Uterine smooth muscle cell (primary cell): ENCODE data around the gene CCDC102A. TPM values are rescaled to one million over a fixed set of nuclear protein-coding genes. Genes with fewer than 3 reads are reported as not detected.

Experiments
- total RNA-seq: library from RNA; depleted of rRNA; stranded (reverse); fragments of >200 nt; gene quantifications from 2 replicates; pipeline ENCODE4 v1.2.3, GENCODE V29; 2014

The CCDC102A gene
- 12.4 and 27.4 TPM in 2 replicates for total RNA-seq

DNA sequence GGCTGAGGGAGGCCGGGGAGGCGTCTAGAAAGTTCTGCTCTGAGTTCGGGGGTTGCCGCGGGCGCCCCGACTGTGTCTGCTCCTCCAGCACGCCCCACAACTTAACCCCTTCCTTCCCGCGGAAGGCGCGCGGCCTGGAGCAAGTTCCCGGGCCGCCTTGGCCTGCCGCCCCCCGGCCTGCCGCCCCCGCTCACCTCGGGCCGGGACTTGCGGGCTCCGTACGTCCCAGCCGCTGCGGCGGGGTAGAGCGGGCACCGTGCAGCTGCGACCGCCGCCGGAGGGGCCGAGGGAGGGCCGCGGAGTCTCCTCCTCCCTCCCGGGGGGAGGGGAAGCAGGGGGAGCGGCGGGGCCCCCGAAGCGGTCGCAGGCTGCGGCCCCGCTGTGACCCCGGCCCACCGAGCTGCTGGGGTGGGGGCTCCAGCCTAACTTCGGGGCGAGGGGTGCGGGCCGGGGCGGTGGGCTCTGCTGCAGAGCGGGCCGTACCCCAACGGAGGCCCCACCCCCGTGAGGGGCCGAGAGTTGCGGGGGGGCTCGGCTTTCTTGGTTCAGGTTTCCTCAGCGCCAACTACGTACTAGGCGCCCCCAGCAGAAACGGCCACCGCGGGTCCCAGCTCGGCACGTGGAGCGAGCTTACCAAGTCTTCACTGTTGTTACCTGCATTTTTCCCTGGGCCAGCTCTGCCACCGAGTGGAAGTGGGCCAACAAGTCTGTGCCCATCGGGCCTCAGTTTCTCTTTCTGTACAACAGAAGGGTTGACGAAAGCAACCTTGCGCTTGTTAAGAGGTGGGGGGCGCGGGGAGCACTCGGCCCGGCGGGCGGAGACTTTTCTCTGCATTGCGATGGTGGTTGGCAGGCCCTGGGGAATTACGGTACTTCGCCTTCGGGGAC is at the start of gene CCDC102A:
Gene CCDC102A, minus strand, starts transcription at position 266 of the 888 bp plus-strand sequence. CDS start 7,394 bp downstream, outside the sequence.

DNA sequence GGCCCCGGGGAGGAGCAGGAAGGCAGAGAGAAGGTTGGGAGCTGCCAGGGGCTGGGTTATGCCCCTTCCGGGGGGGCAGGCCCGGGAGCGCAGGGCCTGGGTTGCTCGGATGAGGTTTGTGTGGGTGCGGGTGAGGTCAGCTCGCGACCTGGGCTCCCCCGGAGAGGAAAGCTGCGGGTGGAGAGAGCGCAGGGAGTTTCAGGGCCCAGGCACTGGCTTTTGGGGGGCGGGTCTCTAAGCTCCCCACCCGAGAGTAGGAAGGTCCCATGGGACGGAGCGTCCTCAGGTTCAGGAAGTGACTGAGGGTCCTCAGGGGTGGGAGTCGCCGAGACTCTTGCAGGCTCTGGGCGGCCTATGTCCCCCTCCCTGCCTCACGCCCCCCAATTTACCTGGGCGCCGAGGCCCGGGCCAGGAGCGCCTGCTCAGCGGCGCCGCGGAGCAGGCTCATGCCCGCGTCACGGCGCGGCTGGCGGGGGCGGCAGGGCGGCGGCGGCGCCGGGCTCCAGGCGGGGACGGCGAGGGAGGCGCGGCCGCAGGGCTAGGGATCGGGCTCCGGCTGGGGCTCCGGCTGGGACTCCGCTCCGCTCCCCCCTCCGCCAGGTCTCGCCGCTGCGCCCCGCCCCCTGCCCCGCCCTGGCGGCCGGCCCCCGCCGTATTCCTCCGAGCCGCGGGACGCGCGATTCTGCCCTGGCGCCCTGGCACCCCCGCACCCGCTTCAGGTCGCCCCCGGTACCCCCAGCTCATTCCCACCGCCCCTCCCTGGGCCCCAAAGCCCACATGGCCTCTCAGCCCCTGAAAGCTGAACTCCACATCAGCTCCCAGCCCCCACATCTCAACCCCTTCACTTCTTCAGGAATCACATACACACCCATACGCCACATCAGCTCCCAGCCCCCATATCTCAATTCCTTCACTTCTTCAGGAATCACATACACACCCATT is 50.2 kb downstream of the CCDC102A start, which contains the start of gene DOK4:
Gene DOK4, minus strand, starts transcription at position 578 of the 942 bp plus-strand sequence. CDS start 6,986 bp downstream, outside the sequence.

GRCh38 chr16:57462209-57462977 is 74.0 kb downstream of the CCDC102A start, which contains the start of gene POLR2C:
Gene POLR2C (plus strand): TSS chr16:57462679. CDS start chr16:57462725, 46 bp downstream.

Other genes starting within 250 kb of the CCDC102A start
- gene CCL22, start 177.8 kb downstream of the CCDC102A start, total RNA-seq = not detected in 2 replicates
- under 0.01 TPM in 1 of 2 replicates, not detected in the other for gene CX3CL1, start 164.1 kb downstream of the CCDC102A start, total RNA-seq
- gene CCL17, start 131.8 kb downstream of the CCDC102A start, total RNA-seq = not detected in 2 replicates
- 34.6 and 47.1 TPM in 2 replicates for gene CIAPIN1, start 89.2 kb downstream of the CCDC102A start, total RNA-seq
- 52.4 and 52.7 TPM in 2 replicates for gene COQ9, start 89.1 kb downstream of the CCDC102A start, total RNA-seq
- 90.2 and 115 TPM in 2 replicates for gene POLR2C, start 73.9 kb downstream of the CCDC102A start, total RNA-seq
- gene DOK4, start 50.1 kb downstream of the CCDC102A start, total RNA-seq = 24.7 and 26.9 TPM in 2 replicates
- gene ADGRG5, start 6.1 kb upstream of the CCDC102A start, total RNA-seq = not detected in 2 replicates
- gene ADGRG1, start 92.1 kb upstream of the CCDC102A start, total RNA-seq = 0.89 and 2.4 TPM in 2 replicates
- gene ADGRG3, start 131.7 kb upstream of the CCDC102A start, total RNA-seq = not detected in 2 replicates
- gene DRC7, start 158.2 kb upstream of the CCDC102A start, total RNA-seq = 0.50 TPM in 1 of 2 replicates, not detected in the other
- 21.1 and 26.7 TPM in 2 replicates for gene KATNB1, start 199.2 kb upstream of the CCDC102A start, total RNA-seq